Right hindlimb (tissue), 1 donor: Measurements from ENCODE around the gene ADAMTS9.

ENCODE experiments used
- DNase-seq: peaks from one replicate; pipeline ENCODE4 v3.0.0-alpha.2; 2018

ADAMTS9 gene

DNA sequence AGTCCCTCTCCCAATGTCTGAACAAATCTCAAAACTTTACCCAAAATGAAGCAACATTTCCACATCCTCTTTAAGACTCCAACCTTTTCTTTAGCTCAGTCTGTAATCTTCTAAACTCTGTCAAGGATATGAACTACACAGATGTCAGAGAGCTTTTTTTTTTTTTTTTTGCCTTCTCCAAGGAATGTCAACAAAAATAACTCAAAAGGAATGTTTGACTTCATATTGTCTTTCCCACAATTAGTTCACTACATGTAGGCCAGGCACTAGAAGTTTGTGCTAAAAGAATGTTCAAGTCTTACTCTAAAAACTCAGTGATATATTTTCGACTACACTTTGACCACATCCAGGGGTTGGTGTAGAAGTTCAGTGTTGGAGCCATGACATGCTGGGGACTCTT lies 37.1 kb downstream of the ADAMTS9 start:
- no peak for DNase-seq

GRCh38 chr3:64650096-64650622 lies 37.6 kb downstream of the ADAMTS9 start:
- no peak for DNase-seq

- DNase-seq, result no peak
Observed at GRCh38 chr3:64648927-64649906, 38.6 kb downstream of the ADAMTS9 start.

DNA sequence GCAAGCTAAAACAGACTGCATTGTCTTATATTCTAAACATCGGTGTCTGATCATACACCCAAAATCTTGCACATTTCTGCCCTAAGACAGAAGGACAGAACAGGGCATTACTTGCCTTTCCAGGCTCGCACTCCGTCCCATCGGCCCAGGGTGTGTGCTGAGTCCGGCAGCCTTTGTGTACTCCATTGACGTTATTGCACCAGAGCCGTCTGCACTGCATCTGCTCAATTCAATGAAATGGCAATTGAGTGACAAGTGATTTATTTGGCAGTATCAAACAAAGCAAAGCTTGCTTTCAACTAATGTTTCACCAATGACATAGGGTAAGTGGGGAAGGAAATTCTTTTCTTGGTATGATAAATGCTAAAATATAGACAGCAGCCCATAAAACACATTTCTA lies 40.0 kb downstream of the ADAMTS9 start:
- no peak for DNase-seq

DNA sequence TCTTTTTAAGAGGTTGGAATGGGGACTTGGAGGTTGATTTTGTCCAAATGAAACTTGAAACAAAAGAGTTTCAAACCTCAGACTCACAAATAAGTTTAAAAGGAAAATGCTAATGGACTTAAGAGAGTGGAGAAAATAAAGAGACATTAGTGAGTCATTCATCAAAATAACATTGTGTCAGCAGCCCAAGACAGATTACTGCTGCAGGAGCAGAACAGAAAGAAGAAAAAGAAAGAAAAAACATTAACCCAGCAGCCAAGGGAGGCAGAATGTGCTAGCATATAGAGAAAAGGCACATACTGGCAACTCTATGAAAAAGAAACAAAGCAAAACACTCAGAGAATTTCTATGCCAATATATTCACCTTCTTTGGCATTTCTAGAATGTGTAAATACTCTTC lies 42.6 kb downstream of the ADAMTS9 start:
- no peak for DNase-seq

GRCh38 chr3:64644483-64644882 lies 43.3 kb downstream of the ADAMTS9 start:
- DNase-seq, result no peak

DNA sequence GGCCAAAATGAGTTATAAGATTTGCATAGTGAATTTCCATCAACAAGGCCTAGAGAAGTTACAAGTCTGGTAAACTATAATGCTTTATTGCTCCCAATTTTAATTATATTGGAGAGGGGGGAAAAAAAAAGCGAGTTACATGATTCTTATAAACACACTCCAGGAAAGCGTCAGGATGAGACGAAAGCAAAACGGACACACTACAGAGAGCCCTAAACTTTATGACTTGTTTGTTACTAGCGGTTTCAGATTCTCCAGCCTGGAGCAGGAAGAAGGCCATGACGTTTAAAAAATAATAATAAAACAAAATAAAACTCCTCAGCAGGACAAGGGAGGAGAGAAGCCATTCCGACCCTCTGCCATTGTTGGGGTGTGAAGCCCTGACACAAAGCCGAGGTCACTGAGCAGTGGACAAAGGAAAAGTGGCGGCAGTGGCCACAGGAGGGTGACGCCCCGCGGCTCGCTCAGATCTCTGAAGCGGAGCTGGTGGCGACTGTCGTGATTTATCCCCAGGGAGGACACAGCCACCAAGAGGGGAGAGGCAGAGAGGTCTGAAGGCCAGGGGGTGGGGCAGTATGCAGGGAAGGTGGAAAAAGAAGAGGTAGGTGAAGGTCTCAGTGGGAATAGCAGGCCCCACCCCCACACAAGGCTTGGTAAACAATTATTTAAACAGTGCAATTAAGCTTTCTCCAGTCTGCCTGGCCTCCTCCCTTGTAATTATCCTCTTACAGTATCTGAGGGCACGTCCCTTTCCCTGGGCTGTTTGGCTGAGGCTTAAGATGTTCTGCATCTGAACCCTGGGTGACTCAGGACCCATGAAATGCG lies 45.3 kb downstream of the ADAMTS9 start:
- no peak for DNase-seq

- no peak for DNase-seq
Observed at GRCh38 chr3:64638981-64639481, 48.8 kb downstream of the ADAMTS9 start.

DNA sequence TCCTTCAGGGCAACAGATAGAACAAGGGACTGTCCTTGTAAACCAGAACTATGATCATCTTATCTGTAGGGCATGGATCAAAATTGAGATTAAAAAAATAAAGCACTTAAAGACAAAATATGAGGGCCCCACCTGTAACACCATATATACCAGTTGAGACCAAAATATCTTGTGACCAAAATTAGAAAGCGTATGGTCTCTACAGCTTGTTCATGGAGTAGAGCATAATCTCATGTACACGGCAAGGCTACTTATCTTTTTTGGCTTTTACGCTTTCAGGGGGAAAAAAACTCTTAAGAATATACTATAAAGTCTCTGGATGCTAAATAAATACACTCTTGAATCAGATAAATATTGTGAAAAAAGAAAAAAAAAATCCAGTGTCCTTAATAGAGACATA lies 49.3 kb downstream of the ADAMTS9 start:
- no peak for DNase-seq

DNA sequence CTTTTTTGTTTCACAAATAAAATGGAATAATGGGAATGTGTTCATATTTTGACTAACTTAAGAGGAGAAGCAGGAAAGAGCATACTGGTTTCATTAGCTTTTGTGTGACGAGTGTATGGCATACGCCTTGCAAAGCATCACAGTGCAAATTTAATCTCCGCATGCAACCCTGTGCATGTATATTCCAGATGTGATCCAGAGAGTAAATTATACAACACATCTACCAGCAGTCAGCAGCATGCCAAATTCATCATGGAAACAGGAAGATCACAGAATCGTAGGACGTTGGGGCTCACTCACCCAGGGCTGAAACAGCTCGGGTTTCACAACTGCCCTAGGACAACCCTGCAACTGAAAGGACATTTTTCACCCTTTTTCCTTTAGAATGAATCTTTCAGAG lies 53.4 kb downstream of the ADAMTS9 start:
- DNase-seq, result peak; percentile 67

GRCh38 chr3:64631951-64632350 lies 55.8 kb downstream of the ADAMTS9 start:
- DNase-seq, result no peak

GRCh38 chr3:64627471-64628321 lies 60.1 kb downstream of the ADAMTS9 start:
- no peak for DNase-seq

DNA sequence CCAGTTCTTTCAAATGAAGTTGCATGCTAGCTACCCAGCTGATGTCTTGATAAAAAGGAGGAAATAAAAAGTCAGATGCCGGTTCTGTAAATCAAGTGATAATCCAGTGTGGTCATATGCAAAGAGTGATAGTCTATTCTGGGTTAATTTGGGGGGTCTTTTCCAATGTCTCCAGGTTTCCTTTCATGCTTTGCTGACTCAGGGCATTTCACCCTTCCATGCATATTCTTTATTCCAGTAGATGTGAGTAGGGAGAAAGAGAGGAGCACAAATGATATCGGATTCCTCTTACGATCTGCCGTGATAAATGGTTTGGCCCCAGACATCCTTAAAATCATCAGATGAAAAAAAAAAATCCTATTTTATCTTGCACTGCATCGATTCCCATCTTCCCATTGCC lies 60.8 kb downstream of the ADAMTS9 start:
- DNase-seq, result no peak

- DNase-seq, result no peak
Observed at GRCh38 chr3:64625381-64625780, 62.4 kb downstream of the ADAMTS9 start.

DNA sequence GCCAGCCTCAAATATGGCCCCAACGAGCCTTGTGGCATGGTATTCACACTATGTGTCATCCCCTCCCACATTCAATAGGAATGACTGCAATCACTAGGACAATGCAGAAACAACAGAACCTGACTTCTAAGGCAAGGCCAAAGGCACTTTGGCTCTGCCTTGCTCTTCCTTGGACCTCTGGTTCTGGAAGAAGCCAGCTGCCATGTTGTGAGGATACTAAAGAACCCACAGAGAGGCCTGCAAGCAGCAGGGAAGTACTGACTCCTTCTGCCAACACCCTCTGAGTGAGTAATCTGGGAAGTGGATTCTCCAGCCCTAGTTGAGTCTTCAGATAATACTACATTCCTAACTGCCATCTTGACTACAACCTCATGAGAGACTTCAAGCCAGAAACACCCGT lies 64.7 kb downstream of the ADAMTS9 start:
- DNase-seq, result no peak

DNA sequence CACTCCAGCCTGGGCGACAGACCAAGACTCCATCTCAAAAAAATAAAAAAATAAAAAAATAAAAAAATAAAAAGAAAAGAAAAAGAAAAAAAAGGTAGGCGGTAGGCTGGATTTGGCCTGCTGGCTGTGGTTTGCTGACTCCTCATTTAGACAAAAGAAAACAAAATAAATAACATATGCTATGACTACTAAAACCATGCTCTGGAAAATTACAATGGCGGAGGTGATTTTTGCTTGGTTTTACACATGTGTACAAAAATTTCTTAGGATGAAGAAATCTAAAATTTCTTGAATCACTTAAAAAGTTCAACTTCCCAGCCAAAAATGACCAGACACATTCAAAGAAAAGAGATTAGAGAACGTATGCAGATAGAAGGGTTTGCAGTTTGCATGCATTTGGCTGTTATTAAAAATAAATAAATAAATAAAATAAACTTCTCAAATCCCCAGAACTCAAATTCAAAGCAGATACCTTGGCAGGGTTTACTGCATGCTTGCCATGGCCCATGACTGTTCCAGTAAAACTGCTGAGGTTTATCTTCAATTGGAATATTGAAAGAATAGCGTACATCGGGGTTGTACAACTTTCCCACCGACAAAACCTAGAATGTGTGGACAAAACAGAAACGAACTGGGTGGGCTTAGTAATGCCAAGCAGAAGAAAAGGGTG lies 65.9 kb downstream of the ADAMTS9 start:
- DNase-seq, result no peak

DNA sequence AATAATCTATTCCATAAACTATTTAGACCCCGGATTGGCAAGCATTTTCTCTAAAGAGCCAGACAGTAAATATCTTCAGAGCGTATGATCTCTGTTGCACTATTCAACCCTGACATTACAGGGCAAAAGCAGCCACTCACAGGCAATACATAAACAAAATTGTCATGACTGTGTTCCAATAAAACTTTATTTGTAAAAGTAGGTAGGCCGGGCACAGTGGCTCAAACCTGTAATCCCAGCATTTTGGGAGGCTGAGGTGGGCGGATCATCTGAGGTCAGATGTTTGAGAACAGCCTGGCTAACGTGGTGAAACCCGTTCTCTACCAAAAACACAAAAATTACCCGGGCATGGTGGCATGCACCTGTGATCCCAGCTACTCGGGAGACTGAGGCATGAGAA lies 66.5 kb downstream of the ADAMTS9 start:
- no peak for DNase-seq

DNA sequence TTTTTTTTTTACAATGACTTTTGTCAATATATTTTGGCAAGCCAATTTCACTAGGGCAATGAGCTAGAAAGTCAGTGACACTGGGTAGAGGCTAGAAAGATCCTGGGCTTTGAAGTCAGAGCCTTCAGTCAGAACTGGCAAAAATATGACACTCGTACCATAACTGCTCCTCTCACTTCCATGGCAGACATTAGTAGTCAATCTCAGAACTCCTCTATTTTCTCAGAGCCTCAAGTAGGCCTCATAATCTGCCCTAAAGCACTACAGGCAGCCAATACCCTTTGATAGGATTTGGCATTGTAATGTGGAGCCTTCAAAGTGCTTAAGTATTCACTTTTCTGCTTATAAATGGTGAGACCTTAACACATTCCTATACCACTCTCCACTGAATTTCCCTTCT lies 67.8 kb downstream of the ADAMTS9 start:
- DNase-seq, result no peak

DNA sequence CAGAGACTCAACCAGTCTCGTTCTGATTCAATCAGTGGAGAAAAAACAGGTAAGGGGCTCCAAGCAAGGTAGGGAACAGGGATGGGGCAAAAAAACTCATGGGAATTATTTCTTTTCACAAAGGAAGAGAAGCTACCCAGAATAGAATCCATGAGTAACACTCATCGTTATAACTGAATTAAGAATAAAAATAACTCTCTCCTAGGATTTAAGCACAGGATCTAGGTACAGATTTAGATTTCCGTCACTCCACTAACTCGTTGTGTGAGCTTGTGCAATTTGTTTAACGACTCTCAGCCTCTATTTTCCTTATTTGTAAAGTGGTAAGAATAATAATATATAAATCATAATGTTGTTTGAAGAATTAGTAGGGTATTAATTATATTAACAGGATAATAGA lies 68.6 kb downstream of the ADAMTS9 start:
- no peak for DNase-seq

DNA sequence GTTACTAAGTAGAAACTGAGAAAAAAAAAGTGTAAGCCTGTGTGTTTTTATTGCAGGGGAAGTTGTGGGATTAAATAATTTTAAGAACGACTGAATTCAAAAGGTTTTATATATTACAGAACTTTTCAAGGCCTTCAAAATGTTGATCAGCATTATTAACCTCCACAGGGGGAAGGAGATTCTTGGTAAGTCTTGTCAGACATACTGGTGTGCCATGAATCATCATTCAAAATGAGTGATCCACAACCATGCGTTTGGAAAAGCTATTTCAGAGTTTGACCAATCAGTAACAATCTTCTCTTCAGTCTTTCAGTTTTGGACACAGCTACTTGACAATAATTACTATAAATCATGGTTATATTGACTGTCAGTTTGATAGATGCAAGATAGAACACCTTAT lies 70.2 kb downstream of the ADAMTS9 start:
- DNase-seq, result no peak

GRCh38 chr3:64616953-64617352 lies 70.8 kb downstream of the ADAMTS9 start:
- DNase-seq, result no peak
